ENCODE results near the gene PSPN. TPM values are rescaled to one million over a fixed set of nuclear protein-coding genes. Genes with fewer than 3 reads are reported as not detected.

The PSPN gene
- total RNA-seq, 1 experiment from 2014 or later = 1.6 TPM

DNA sequence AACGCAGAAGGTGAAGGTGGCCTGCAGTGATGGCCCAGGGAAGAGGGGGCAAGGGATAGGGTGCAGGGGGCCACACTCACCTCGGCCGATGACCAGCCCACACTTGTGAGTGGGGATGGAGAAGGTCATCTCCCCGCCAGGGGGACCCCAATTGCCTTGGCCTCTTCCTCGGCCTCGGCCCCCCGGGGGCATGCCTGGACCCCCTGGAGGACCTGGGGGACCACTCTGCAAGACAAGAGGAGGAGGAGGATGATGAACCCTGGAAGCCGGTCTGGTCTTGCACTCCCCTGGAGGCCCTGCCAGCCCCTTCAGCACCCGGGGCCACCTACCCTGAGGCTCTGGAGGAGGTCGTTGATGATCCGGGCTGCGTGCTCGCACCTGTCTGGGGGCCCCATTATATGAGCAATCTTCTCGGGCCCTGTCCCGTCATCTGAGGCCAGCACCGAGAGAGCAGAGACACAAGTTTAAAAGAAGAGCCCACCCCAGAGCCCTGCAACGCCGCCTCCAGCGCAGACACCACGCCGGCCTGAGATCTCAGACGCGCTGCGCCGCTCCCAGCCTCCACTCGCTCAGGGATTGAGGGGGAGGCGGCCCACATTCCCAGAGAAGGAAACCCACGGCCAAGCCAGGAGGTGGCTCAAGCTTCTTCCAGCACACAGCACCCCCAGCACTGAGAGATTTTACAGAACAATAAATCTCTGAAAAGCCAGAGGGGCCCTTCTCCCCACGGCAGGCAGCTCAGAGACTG is 41.1 kb upstream of the PSPN start:
- intact Hi-C loops (cut with micrococcal nuclease; ENCODE audit: unreplicated experiment) (no loop called here), in situ Hi-C loops (cut with HindIII; ENCODE audit: low pct_unique_long_range_greater_than_20kb, low sequenced_read_pairs) (no loop called here)
- CTCF ChIA-PET = interaction anchor here (0.7 kb wide), 1 partner anchor 43 kb away, joined by 3 read pairs; the partner anchor contains the start of gene SLC25A23
- BruUV-seq (replicated peaks) = no TSS peak
- TF ChIP-seq SIN3A (IDR thresholded peaks at IDR 0.05; ENCODE audit: borderline replicate concordance, insufficient read depth, low read depth, low read length) (no peak), POLR2AphosphoS5 (IDR thresholded peaks at IDR 0.05; ENCODE audit: low read depth, low read length) (no peak), CTCF (IDR thresholded peaks at IDR 0.05) (no peak), TCF7L2 (IDR thresholded peaks at IDR 0.05; ENCODE audit: low read depth, low read length) (no peak), REST (IDR thresholded peaks at IDR 0.05; ENCODE audit: insufficient read depth in 1 of 2, low read depth in 2 of 2, low read length in 1 of 2) (no peak)
- Histone ChIP-seq H3K27ac (ENCODE audit: low read length) (no peak overlapping the region), H3K4me3 (ENCODE audit: low read depth in 2 of 2, low read length in 2 of 2) (no peak overlapping the region), H3K9me3 (ENCODE audit: control insufficient read depth, insufficient read depth, low read depth, low read length) (no peaks in the 10 kb centered on the region), H3K27me3 (ENCODE audit: control insufficient read depth, insufficient read depth, low read length) (no peaks in the 10 kb centered on the region), H3K4me1 (ENCODE audit: control insufficient read depth, insufficient read depth, low read length) (no peaks in the 10 kb centered on the region; the same call in 1 of the 2 replicates), H3K36me3 (ENCODE audit: control insufficient read depth, insufficient read depth, low read length) (peaks cover 8% of the 10 kb centered on the region)
- POLR2A ChIA-PET = no interaction called here
- DNase-seq (ENCODE audit: low read depth, low spot score) (no peak), ATAC-seq (no peak)

- Histone ChIP-seq H3K4me3 (ENCODE audit: low read depth in 2 of 2, low read length in 2 of 2) (no peak overlapping the region), H3K36me3 (ENCODE audit: control insufficient read depth, insufficient read depth, low read length) (peaks cover 7% of the 10 kb centered on the region; the same call in 1 of the 2 replicates), H3K9me3 (ENCODE audit: control insufficient read depth, insufficient read depth, low read depth, low read length) (no peaks in the 10 kb centered on the region), H3K27ac (ENCODE audit: low read length) (no peak overlapping the region), H3K27me3 (ENCODE audit: control insufficient read depth, insufficient read depth, low read length) (no peaks in the 10 kb centered on the region), H3K4me1 (ENCODE audit: control insufficient read depth, insufficient read depth, low read length) (no peaks in the 10 kb centered on the region; the same call in 1 of the 2 replicates)
- BruUV-seq (replicated peaks) = no TSS peak
- DNase-seq (ENCODE audit: low read depth, low spot score) (no peak), ATAC-seq (no peak)
- ChIA-PET POLR2A (no interaction called here), CTCF (no interaction called here)
- intact Hi-C loops (cut with micrococcal nuclease; ENCODE audit: unreplicated experiment) = no loop called here
- in situ Hi-C loops (cut with HindIII; ENCODE audit: low pct_unique_long_range_greater_than_20kb, low sequenced_read_pairs) = no loop called here
- no peak for TF ChIP-seq POLR2AphosphoS5 (IDR thresholded peaks at IDR 0.05; ENCODE audit: low read depth, low read length)
- no peak for TF ChIP-seq REST (IDR thresholded peaks at IDR 0.05; ENCODE audit: insufficient read depth in 1 of 2, low read depth in 2 of 2, low read length in 1 of 2)
- TF ChIP-seq SIN3A (IDR thresholded peaks at IDR 0.05; ENCODE audit: borderline replicate concordance, insufficient read depth, low read depth, low read length) = no peak
- TF ChIP-seq CTCF (IDR thresholded peaks at IDR 0.05) = no peak
- no peak for TF ChIP-seq TCF7L2 (IDR thresholded peaks at IDR 0.05; ENCODE audit: low read depth, low read length)
Measured at GRCh38 chr19:6415591-6416190, 40.0 kb upstream of the PSPN start.

All from Panc1 (cell line).